Right forelimb (tissue), 1 donor: ENCODE measurements around the gene CDKN2C.
"Not testable (repeated sequence)": the region's sequence is repeated elsewhere in the genome, so short reads cannot be mapped to it uniquely, and the experiment has no call there.

Experiments used
- DNase-seq: peaks from one replicate; pipeline ENCODE4 v3.0.0-alpha.2; 2018

CDKN2C gene

GRCh38 chr1:50969611-50970508 is at the start of gene CDKN2C:
TSS of gene CDKN2C (plus strand) at chr1:50970245. CDS start at chr1:50970369, 124 bp downstream.
- DNase-seq = peak; percentile 81

GRCh38 chr1:50920409-50920808 is 49.6 kb upstream of the CDKN2C start:
- no peak for DNase-seq

GRCh38 chr1:50921029-50921428 is 49.0 kb upstream of the CDKN2C start:
- no peak for DNase-seq

GRCh38 chr1:50923564-50923963 is 46.5 kb upstream of the CDKN2C start:
- DNase-seq = no peak

GRCh38 chr1:50929376-50929958 is 40.6 kb upstream of the CDKN2C start:
- no peak for DNase-seq

- no peak for DNase-seq
Measured at GRCh38 chr1:50930193-50930592, 39.9 kb upstream of the CDKN2C start.

- no peak for DNase-seq
Measured at GRCh38 chr1:50930965-50931737, 38.9 kb upstream of the CDKN2C start.

GRCh38 chr1:50932043-50932442 is 38.0 kb upstream of the CDKN2C start:
- DNase-seq = not testable (repeated sequence)

- DNase-seq = not testable (repeated sequence)
Measured at GRCh38 chr1:50933770-50934169, 36.3 kb upstream of the CDKN2C start.

- no peak for DNase-seq
Measured at GRCh38 chr1:50934838-50935237, 35.2 kb upstream of the CDKN2C start.

- not testable (repeated sequence) for DNase-seq
Measured at GRCh38 chr1:50935276-50935675, 34.8 kb upstream of the CDKN2C start.

GRCh38 chr1:50936321-50936720 is 33.7 kb upstream of the CDKN2C start:
- DNase-seq = no peak

GRCh38 chr1:50940291-50940690 is 29.8 kb upstream of the CDKN2C start:
- DNase-seq = no peak

- DNase-seq = no peak
Measured at GRCh38 chr1:50942334-50942733, 27.7 kb upstream of the CDKN2C start.

GRCh38 chr1:50949286-50949982 is 20.6 kb upstream of the CDKN2C start:
- DNase-seq = no peak

GRCh38 chr1:50950396-50950795 is 19.6 kb upstream of the CDKN2C start:
- DNase-seq = no peak

- not testable (repeated sequence) for DNase-seq
Measured at GRCh38 chr1:50952566-50952965, 17.5 kb upstream of the CDKN2C start.

- no peak for DNase-seq
Measured at GRCh38 chr1:50955116-50955515, 14.9 kb upstream of the CDKN2C start.

GRCh38 chr1:50959303-50959912 is 10.6 kb upstream of the CDKN2C start:
- peak; percentile 47 for DNase-seq

- DNase-seq = peak; percentile 98
Measured at GRCh38 chr1:50959913-50960844, 9.9 kb upstream of the CDKN2C start, which contains the start of gene FAF1. TSS of gene FAF1 (minus strand) at chr1:50960267. CDS start at chr1:50959811, 456 bp downstream.

GRCh38 chr1:50964863-50965262 is 5.2 kb upstream of the CDKN2C start:
- no peak for DNase-seq
